HepG2 (cell line): ENCODE results near the gene MACROD2. TPM values are rescaled to one million over a fixed set of nuclear protein-coding genes. Genes with fewer than 3 reads are reported as not detected.

Source experiments
- ARID3A ChIP-seq: IDR thresholded peaks from 2 replicates; pipeline ENCODE4 v1.6.1; 2012; ENCODE audit warnings: low read depth, low read length, improper control_type of control experiment
- ATF1 ChIP-seq: IDR thresholded peaks from 2 replicates; pipeline ENCODE4 v1.6.1; 2016; ENCODE audit warnings: mild to moderate bottlenecking, control low read depth
- CHCHD3 ChIP-seq: sonication (generic); formaldehyde crosslinking; IDR thresholded peaks from 2 replicates; pipeline ENCODE4 v1.8.0; 2022; ENCODE audit warnings: mild to moderate bottlenecking, missing genetic modification reagents, moderate library complexity
- GRHL1 ChIP-seq: sonication (generic); formaldehyde crosslinking; conservative IDR thresholded peaks from 2 replicates; pipeline ENCODE4 v1.8.0; 2022; ENCODE audit warnings: missing genetic modification reagents
- MAFK ChIP-seq, 2 experiments: IDR thresholded peaks in 1 of 2; conservative IDR thresholded peaks in 1 of 2; 2 replicates each; pipeline ENCODE4 v1.6.1; 2011; ENCODE audit warnings: improper control_type of control experiment in 2 of 2, low read length in 2 of 2
- MLXIP ChIP-seq: sonication (generic); formaldehyde crosslinking; IDR thresholded peaks from 2 replicates; pipeline ENCODE4 v1.9.0; 2021; ENCODE audit warnings: missing genetic modification reagents, borderline replicate concordance
- ONECUT2 ChIP-seq: sonication (generic); formaldehyde crosslinking; IDR thresholded peaks from 2 replicates; pipeline ENCODE4 v1.4.0; 2020; ENCODE audit warnings: missing genetic modification reagents
- RELA ChIP-seq: sonication (generic); formaldehyde crosslinking; IDR thresholded peaks from 2 replicates; pipeline ENCODE4 v1.4.0; 2020; ENCODE audit warnings: missing genetic modification reagents
- SALL2 ChIP-seq: sonication (generic); formaldehyde crosslinking; IDR thresholded peaks from 2 replicates; pipeline ENCODE4 v1.8.1; 2023; ENCODE audit warnings: mild to moderate bottlenecking, missing genetic modification reagents, inconsistent platforms
- SNAI1 ChIP-seq: sonication (generic); formaldehyde crosslinking; IDR thresholded peaks from 2 replicates; pipeline ENCODE4 v1.5.0; 2020; ENCODE audit warnings: mild to moderate bottlenecking, missing genetic modification reagents, borderline replicate concordance
- SRF ChIP-seq: IDR thresholded peaks from 2 replicates; pipeline ENCODE4 v1.6.1; 2011; ENCODE audit warnings: mild to moderate bottlenecking, low read depth, low read length, moderate library complexity
- TERF1 ChIP-seq: sonication (generic); formaldehyde crosslinking; IDR thresholded peaks from 2 replicates; pipeline ENCODE4 v1.8.0; 2022; ENCODE audit warnings: mild to moderate bottlenecking, missing genetic modification reagents, moderate library complexity
- TRAFD1 ChIP-seq: sonication (generic); formaldehyde crosslinking; IDR thresholded peaks from 2 replicates; pipeline ENCODE4 v1.5.1; 2020; ENCODE audit warnings: missing genetic modification reagents, mild to moderate bottlenecking, borderline replicate concordance
- ZNF136 ChIP-seq: sonication (generic); formaldehyde crosslinking; IDR thresholded peaks from 2 replicates; pipeline ENCODE4 v1.8.1; 2022; ENCODE audit warnings: low read depth, mild to moderate bottlenecking, moderate library complexity, missing genetic modification reagents
- ZNF207 ChIP-seq: fragments of 450-650 bp; IDR thresholded peaks from 2 replicates; pipeline ENCODE4 v1.6.1; 2016; ENCODE audit warnings: antibody characterized with exemption, borderline replicate concordance
- ZNF274 ChIP-seq: sonication (generic); formaldehyde crosslinking; IDR thresholded peaks from 2 replicates; pipeline ENCODE4 v1.5.1; 2020; ENCODE audit warnings: mild to moderate bottlenecking, missing genetic modification reagents
- ZNF33A ChIP-seq: sonication (generic); formaldehyde crosslinking; IDR thresholded peaks from 2 replicates; pipeline ENCODE4 v1.5.1; 2020; ENCODE audit warnings: missing genetic modification reagents, mild to moderate bottlenecking, moderate library complexity, borderline replicate concordance
- ZNF382 ChIP-seq: sonication (generic); formaldehyde crosslinking; IDR thresholded peaks from 2 replicates; pipeline ENCODE4 v1.5.0; 2020; ENCODE audit warnings: missing genetic modification reagents, mild to moderate bottlenecking, borderline replicate concordance
- ZNF510 ChIP-seq: sonication (generic); formaldehyde crosslinking; IDR thresholded peaks from 2 replicates; pipeline ENCODE4 v1.4.0; 2020; ENCODE audit warnings: low read depth, mild to moderate bottlenecking, missing genetic modification reagents
- polyA plus RNA-seq, 8 experiments: library from polyadenylated mRNA; depleted of rRNA in 3 of 8; stranded (reverse) in 7 of 8; unstranded in 1 of 8; fragments of >200 nt; fragmentation: Illumina TruSeq in 4 of 8; extraction: Trizol in 4 of 8; gene quantifications; 2 replicates each; pipeline versions ENCODE4 v1.2.1 to v1.2.3, GENCODE V29; 2011 to 2016; ENCODE audit warnings: low read depth in 4 of 8, missing spikeins in 1 of 8, mixed read lengths in 1 of 8; ENCODE audit not compliant: insufficient read depth in 1 of 8
- total RNA-seq, 5 experiments: library from RNA; depleted of rRNA; stranded (reverse); fragments of >200 nt; fragmentation: Illumina TruSeq; extraction: Trizol; gene quantifications; 2 replicates each; pipeline ENCODE4 v1.2.3, GENCODE V29; 2016; ENCODE audit warnings: low read depth in 1 of 5

The MACROD2 gene
- total and polyA plus RNA-seq, 2 of the 13 experiments (the other 11 are each of a cell fraction or from before 2014, with no cell fraction given) = 0.13 to 0.51 TPM

- TF ChIP-seq GRHL1 (no peak), ZNF274 (no peak), SALL2 (CRISPR knock-in tag) (no peak; the same call in 1 of the 2 replicates), SRF (peak; percentile 34; the same call in 1 of the 2 replicates), SNAI1 (no peak; the same call in 1 of the 2 replicates), ZNF207 (no peak), TRAFD1 (CRISPR knock-in tag) (peak; percentile 79; the same call in 1 of the 2 replicates), ZNF136 (CRISPR knock-in tag) (no peak; the same call in 1 of the 2 replicates), ONECUT2 (CRISPR knock-in tag) (peak; percentile 68; the same call in 1 of the 2 replicates), CHCHD3 (CRISPR knock-in tag) (no peak), ARID3A (peak; percentile 91), MAFK (conservative IDR thresholded peaks at IDR 0.05 in 1 of 2, IDR thresholded peaks at IDR 0.05 in 1 of 2; ENCODE audit: low read length in 2 of 2) (no peak), ZNF510 (CRISPR knock-in tag) (no peak), ATF1 (CRISPR knock-in tag) (peak; percentile 74; the same call in 1 of the 2 replicates), ZNF33A (CRISPR knock-in tag) (peak; percentile 68; the same call in 1 of the 2 replicates), RELA (peak; percentile 87; the same call in 1 of the 2 replicates), MLXIP (CRISPR knock-in tag) (no peak), TERF1 (no peak), ZNF382 (CRISPR knock-in tag) (no peak)
Measured at GRCh38 chr20:14984768-14985622, 989.7 kb downstream of the MACROD2 start (continued).
